Medulla oblongata (tissue), 1 donor: ENCODE data around the gene ZNF185.

Experiments
- DNase-seq: peaks from one replicate; pipeline ENCODE4 v3.0.0-alpha.2; 2015; ENCODE audit errors: extremely low spot score

The ZNF185 gene

DNA sequence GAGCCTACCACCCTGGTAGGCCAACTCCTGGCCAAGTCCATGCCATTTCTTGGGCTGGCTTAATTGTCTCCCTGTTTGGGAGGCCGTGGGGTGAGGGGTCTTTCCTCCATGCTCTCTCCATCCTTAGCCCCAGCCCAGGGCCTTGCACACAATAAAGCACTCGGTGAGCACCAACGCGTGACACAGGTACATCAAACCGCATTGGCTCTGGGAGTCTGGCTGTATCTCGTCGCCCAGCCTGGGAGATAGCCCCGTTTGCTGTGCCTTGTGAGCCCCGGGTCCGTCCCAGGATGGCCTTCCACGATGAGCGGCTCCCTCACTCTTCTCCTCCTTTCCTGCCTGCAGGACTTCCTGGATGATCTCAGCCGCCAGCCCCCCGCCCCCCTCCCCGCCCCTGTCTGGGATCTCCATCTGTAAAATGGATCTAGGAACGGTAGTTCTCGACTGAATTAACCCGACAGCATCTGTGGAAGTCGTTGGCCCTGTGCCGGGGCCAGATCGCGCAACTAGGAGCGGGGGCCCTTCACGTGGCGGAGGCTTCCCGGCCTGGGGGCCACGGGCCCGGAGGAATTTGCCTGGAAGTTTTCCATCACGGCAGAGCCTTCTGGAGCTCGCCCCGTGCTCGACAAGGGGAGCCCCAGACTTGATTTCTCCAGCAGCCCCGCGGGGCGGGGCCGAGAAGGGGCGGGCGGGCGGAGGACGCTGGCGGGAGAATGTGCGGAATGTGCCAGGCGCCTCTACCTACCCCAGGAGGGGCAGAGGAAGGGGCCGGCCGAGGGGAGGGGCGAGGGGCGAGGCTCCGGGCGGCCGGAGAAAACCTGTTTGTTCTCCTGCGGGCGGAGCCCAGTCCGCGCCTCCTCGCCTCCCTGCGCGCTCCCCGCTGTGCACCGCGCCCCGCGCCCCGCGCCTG, at the start of gene ZNF185:
Gene ZNF185 (plus strand): TSS at position 846 of the 910 bp plus-strand sequence. CDS start 16,423 bp downstream, outside the sequence.
- no peak for DNase-seq

DNA sequence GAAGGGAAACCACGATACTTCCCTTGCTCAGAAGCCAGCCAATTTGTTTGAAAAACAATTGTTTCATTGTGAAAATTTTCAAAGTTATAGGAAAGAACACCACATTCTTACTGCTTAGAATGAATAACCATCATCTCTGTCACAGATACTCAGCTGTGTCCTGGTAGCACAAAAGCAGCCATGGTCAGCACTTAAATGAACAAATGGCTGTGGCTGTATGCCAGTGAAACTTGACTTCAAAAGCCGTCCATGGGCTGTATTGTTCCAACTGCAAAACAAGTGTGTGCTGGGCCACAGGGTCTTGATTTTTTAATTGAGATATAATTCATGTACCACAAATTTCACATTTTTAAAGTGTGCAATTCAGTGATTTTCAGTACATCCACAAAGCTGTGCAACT, 47.4 kb upstream of the ZNF185 start:
- DNase-seq, result peak; percentile 49

DNA sequence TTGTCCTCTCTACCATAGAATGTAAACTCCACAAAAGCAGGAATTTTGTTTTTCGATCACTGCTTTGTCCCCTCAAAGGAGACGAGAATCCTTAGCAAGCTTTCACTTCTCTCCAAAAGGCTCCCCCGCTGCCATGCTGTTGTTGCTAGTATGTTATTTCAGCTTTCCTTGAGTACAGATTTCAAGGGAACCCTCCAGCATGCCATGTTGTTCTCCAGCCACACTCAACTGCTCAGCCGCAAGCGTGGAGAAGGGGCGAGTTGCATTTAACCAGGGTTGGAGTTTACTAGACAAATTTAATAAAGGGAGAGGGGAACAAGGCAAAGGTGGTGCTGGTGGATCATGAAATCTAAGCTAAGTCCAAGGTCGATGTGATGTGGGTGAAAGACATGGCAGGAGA, 43.9 kb upstream of the ZNF185 start:
- no peak for DNase-seq

DNA sequence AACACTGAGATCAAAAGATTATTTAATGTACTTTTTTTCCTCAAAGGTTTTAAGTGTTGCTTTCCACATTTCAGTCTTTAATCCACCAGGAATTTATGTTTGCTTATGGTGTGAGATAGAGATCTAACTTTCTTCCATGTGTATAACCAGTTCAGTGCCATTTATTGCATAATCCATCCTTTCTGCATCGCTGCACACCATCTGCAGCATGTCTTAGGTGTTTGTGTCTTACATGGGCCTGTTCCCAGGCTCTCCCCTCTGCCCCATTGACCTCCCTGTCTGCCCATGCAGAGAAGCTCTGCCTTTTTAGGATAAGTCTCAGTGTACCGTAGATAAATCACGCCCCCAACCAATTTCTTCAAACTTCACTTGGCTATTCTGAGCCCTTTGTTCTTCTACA, 36.8 kb upstream of the ZNF185 start:
- no peak for DNase-seq

DNA sequence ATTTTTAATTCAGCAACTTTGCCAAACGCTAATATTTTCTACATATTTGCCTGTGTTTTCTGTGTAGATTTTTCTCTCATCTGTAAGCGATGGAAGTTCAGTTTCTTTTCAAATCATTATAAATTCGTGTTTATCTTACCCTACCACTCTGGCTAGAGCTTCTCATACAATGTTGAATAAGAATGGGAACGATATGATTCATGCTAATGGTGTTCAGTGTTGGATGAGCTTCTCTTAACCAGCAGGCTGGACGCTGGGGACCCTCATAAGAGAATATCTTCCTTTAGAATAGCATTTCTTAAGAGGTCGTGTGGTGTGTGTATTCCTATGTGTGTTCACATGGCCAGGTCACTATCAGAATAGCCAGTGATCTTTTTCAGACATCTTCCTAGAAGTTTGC, 36.0 kb upstream of the ZNF185 start:
- no peak for DNase-seq

DNA sequence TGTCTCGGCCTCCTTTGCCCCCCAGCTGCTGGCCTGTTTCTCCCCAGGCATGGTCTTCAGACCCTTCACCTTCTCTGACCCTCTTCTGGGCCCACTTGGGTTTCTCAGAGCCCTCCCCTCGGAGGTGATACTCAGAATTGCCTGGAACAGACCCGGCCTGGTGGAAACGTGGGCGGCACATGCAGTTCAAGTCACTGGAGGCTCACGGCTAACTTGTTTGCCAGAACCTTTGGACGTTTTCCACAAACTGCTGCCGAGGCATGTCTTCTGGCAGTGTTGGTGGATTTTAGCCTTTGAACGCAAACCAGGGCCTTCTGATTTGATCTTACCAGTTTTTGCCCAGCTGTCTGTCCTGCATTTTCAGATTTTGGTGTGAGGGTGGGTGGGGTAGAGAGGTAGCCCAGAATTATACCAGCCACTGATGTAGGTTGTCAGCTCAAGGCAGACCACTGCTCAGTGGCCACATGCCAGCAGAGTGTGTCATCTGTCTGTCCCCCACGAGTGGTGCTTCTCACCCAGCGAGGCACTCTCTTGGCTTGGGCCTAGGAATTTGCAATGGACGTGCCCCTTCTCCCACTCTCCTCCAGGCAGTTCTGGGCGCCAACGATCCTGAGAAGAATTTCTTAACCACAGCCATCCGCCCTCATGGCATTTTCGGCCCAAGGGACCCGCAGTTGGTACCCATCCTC, 32.5 kb upstream of the ZNF185 start:
- no peak for DNase-seq

DNA sequence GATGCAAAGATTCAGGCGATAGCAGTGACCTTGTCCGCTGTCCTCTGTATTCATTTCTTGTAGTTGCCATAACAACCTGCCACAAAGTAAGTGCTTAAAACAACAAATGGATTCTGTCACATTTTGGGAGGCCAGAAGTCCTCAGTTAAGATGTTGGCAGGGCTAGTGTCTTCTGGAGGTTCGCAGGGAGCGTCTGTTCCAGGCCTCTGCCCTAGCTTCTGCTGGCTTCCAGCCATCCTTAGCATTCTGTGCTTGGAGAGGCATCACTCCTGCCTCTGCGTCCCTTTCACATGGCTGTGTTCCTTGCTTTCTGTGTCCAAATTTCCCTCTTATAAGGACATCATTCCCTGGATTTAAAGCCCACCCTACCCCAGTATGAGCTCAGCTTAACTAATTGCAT, 31.5 kb upstream of the ZNF185 start:
- no peak for DNase-seq

DNA sequence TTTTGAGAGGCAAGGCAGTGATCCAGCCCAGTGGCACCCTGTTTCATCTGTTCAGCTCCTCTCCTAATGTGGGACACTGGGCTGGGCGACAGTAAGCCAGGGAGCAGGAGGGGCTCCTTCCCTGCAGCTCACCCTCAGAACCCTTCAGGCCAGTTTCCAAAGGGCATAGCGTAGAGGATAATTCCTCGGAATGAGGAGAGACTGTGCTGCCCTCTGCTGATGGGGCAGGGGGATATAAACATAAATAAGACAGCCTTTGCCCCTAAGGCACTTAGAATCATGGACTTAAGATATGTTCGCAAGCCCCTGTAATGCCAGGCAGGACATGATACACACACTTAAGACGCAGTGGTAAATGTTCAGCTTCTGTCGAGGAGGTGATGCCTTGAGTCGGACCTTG, 27.9 kb upstream of the ZNF185 start:
- no peak for DNase-seq

DNA sequence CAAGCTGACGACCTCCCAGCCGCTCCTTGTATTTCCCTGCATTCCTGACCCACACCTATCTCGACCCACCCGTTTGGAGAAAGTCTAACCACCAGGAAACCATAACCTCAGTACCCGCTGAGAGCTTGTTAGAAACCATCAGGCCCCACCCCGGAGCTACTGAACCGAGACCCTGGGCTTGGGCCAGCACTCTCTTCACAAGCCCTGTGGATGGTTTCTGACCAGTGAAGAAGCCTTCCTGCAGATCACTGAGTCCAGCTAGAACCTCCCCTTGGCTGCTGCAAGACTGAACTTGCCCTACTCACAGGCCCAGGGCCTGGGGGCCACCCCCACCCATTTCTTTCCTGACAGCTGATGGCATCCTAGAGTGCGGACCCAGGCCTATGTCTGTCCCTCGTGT, 26.6 kb upstream of the ZNF185 start:
- DNase-seq, result no peak

DNA sequence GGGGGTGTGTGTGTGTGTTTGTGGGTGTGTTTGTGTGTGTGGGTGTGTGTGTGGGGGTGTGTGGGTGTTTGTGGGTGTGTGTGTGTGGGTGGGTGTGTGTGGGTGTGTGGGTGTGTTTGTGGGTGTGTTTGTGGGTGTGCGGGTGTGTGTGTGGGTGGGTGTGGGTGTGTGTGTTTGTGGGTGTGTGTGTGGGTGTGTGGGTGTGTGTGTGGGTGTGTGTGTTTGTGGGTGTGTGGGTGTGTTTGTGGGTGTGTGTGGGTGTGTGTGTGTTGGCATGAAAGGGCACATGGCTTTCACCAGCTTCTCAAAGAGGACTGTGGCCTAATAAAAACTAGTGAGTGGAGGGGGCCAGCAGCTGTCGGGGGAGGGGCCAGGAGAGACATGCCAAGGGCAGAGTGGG, 25.3 kb upstream of the ZNF185 start:
- no peak for DNase-seq

DNA sequence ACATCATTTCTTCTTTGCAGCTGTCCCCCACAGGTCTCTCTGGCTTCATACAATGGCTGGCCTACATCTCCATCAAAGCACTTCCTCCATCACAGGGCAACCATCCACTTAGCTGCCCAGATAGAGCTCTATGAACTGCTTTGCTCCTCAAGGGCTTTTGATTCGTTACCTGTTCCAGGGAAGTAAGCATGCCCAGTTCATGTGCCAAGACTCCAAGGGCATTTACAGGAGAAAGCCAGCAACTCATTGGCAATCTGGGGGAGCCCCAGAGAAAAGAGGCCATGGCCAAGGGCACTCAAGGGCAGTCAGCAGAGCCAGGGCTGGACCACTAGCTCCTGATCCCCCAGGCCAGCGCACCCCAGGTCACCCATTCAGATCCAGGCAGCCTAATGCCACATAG, 24.5 kb upstream of the ZNF185 start:
- no peak for DNase-seq

DNA sequence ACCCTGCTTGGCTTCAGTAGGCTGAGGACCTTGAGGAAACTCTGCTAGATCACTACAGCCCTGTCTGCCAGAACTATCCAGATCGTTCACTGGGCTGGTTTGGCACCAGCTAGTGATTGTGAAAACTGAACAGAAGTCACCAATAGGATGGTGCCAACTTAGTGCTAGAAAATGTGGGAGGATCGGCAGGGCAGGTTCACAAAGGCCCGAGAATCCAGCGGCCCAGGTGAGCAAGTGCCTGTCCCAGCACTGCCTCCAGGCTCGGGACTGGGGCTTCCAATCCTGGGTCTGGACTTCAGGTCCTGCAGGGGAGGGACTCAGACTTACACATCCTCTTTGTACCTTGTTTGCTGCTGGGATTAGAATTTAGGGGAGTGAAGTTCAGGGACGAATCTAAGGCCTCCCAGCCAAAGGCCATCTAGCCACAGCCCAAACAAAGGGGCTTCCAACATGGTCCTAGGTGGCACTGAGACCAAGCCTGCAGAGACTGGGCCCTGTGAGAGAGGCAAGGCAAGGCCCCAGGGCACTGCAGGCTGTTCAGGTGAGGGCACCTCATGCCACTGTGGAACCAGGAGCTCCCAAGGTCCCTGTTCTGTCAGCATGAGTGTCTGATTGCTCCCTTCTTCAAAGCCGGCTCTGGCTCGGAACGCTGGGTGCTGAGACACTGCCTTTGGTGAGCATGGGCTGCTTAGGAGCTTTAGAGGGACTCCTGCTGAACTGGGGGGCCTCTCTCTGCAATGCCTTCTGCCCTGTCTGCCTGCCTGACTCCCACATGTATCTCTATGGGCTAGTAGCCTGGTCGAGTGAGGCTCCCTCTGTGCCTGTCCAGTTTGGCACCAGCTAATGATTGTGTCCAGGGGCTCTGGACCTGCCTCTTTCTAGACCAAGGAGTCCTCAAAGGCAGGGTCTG, 20.7 kb upstream of the ZNF185 start:
- no peak for DNase-seq

DNA sequence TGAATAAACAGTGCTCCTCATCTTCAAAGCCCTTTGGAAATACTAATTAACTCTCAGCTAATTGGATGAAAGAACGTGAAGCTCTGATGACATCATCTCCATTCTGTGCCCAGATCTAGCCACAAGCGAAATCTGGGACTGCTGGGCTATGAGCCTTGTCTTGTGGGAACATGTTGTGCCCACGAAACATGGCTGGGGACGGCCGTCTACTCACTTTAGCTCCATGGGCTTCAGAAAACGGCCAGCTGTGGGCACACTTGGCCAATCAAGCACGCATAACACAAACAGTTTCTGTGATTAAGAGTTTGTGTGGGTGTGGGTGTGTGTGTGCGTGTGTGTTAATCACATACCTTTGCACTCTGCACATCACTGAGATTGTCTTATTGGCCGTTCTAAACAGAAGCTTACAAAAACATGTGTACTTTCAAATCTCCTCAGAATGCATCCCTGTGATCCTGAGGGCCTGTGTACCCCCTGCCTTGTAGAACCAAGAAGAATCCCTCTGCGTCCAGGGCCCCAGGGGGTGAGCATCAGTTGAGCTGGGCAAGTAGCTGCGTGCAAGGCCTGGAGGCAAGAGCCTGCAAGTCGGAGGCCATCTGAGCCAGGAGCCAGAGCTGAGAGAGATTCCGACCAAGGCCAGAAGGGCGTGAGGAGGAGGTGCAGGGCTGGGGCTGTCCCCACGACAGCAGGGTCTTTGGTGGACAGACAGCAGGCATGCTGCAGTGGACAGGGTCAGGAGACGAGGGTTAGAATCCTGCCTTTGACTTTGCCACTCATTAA, 18.7 kb upstream of the ZNF185 start:
- DNase-seq, result peak; percentile 2

DNA sequence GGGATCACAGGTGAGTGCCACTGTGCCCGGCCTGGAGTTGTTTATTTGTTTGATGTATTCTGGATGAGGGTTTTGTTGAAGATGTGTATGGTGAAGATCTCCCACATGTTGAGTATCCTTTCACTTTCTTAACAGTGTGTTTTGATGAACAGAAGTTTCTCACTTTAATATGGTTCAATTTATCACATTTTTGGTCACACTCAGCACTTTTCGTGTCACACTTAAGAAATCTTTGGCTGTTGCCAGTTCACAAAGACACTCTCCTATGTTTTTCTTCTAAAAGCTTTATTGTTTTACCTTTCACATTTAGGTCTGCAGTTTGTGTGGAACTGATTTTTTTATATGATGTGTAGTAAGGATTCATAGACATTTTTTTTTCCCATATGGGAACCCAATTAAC, 16.6 kb upstream of the ZNF185 start:
- DNase-seq, result no peak

DNA sequence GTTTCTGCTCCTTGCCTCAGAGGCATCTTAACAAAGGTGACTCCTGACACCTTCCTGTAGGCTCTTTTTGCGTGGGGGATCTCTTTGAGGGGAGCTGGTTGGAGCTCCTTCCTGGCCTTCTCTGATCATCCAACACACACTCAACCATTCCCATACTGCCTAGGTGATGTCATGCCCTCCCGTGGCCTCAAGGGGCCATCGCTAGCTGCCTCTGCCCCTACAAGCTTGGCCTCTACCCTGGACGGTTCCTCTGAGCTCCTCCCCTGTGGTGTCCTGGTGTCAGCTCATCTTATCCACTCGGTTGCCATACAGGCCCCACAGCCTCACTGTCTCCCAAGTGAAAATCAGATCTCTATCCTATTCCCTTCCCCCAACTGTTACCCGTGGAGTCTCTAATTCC, 13.7 kb upstream of the ZNF185 start:
- DNase-seq, result no peak

DNA sequence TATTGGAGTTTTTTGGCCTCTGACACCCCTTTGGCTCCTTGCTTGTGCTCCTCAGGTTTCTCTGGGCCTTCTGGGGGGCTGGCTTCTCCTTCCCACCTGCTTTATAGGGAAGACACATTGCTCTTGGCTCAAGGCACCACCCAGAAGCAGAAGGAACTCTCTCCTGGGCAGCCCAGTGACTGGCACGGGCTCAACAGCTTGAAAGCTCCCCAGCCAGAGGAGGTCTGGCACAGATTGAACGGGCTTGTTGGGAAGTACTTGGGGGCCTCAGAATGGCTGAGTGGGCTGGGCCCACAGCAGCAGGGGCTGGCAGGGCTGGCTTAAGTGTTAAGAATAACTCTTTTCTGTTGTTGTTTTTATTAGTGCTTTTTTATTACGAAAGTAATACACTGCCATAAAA, 11.2 kb upstream of the ZNF185 start:
- DNase-seq, result peak; percentile 31

DNA sequence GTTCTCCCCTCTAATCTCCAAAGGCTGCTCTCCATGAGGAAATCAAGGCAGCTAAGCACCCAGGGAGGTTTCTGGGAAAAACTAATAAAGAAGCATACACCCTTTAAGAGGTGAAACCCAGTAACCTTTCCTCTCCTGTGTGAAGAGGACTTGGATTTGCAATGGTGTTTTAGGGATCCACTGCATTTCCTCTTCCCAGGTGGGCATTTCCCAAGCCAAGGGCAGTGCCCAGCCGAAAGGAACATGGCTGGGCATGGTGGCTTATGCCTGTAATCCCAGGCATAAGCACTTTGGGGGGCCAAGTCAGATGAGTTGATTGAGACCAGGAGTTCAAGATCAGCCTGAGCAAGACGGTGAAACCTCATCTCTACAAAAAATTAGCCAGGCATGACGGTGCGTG, 5.4 kb upstream of the ZNF185 start:
- no peak for DNase-seq

DNA sequence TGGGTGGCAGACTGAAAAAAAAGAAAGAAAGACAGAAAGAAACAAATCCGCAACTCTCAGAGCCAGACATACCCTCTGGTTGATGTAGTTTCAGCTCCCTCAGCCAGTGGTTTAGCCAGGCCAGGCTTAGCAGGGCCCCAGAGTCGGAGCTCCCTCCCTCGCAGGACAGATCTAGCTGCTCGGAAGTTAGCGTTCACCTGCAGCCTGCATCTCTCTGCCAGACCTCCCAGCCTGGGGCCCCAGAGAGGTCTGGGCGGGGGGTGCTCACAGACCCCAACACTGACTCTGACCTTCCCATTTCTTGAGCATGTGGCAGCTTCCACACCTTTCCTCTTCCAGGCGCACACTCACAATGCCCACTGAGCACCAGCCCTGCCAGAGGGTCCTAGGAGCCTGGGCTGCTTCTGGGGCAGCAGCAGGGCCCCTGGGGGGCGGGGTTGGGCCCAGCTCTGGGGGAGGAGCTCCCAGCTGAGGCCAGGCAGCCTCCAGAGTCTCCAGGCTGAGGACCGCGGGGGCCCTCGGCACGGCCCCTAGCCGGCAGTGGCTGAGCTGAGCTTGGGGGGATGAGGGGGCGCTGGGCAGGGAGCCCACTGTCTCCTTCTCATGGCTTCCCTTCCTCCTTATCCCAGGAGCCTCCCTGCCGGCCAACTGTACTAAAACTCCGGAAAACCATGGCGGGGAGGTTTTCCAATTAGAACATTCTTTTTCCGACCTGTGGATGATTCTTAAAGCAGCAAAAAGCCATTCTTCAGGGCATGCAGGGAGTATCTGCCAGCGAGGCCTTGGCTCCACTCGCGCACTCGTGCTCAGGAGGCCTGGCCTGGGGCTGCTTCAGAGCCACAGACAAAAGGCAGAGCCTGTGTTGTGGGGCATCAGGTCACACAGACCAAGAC, 4.6 kb upstream of the ZNF185 start:
- DNase-seq, result no peak

DNA sequence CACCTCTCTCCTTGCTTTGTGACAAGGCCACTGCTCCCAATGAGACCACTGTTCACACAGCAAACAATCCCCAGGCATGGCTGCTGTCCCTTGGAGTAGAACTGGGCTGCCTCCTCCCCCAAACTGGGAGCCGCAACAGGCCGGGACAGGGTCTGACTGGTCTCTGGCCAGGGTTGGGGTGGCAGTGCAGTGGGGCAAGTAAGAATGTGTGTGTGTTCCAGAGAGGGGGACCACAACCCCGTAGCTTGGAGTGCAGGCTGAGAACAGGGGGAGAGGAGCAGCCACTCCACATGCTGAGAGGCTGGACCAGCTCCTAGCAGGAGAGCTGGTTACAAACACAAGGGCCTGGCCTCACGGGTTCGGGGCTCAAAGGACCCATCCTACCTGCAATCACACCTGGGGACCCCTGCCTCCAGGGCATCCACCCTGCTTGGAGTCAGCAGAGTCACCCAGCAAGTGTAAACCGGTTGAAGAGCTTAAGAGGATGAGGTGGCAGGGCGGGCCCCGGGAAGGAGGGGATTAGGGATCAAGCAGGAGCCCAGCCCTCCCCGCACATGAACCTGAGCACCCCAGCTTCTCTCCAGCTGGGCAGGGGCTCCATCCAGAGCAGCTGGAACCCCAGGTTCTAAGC, 3.8 kb upstream of the ZNF185 start:
- no peak for DNase-seq

DNA sequence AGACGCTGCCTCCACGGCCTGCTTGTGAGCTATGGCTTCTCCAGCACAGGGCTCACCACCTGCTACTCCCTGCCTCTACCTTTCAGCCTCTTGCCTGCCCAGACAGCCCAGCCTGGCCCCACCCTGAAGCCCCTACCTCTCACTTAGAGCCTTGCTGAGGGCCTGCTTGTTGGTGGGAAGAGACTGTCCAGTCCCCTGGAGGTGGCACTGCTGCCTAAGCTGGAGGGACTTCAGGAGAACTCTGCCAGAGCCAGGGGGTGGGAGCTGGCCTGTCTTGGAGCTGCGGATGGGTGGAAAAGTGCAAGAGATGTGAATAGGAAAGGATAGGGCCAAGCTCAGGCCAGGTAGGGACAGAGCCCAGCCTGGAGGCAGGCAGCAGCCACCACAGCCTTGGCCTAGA, 2.7 kb upstream of the ZNF185 start:
- DNase-seq, result no peak
